Upper lobe of right lung (tissue), 1 donor: ENCODE results near the gene EGF. TPM values are rescaled to one million over a fixed set of nuclear protein-coding genes. Genes with fewer than 3 reads are reported as not detected.
A peak's percentile ranks its signal among the peaks of the same experiment; 100 is the strongest.

Experiments used
- ATAC-seq: fragments of 200-7000 bp; cut with Tn5 transposase; one replicate; pipeline ENCODE4 v1.9.1; 2020; ENCODE audit warnings: mild to moderate bottlenecking, moderate library complexity
- DNase-seq: peaks from one replicate; pipeline ENCODE4 v3.0.0-alpha.2; 2020
- H3K27ac ChIP-seq: fragments of 200-600 bp; one replicate; pipeline ENCODE4 v1.8.0; 2022
- H3K27me3 ChIP-seq: fragments of 200-600 bp; one replicate; pipeline ENCODE4 v1.8.0; 2022; ENCODE audit warnings: mild to moderate bottlenecking
- H3K36me3 ChIP-seq: fragments of 200-600 bp; one replicate; pipeline ENCODE4 v1.8.0; 2022
- H3K4me1 ChIP-seq: fragments of 200-600 bp; one replicate; pipeline ENCODE4 v1.8.0; 2022
- H3K4me3 ChIP-seq: fragments of 200-600 bp; one replicate; pipeline ENCODE4 v1.8.0; 2022; ENCODE audit warnings: mild to moderate bottlenecking
- H3K9me3 ChIP-seq: fragments of 200-600 bp; one replicate; pipeline ENCODE4 v1.8.0; 2022
- CTCF ChIP-seq: fragments of 200-600 bp; IDR thresholded peaks from one replicate; pipeline ENCODE4 v1.8.0; 2022; ENCODE audit warnings: antibody characterized with exemption
- intact Hi-C: fragments of 100-400 bp; cut with DNase I; formaldehyde crosslinking; loops from one replicate; pipeline ENCODE4 v1.11.0; 2022
- total RNA-seq: library from RNA; stranded (reverse); fragmentation: NEBNext Ultra II Directional; extraction: Animal tissue kit (Norgen Biotek cat#: 25700); gene quantifications from one replicate; pipeline ENCODE4 v1.2.1, GENCODE V29; 2021
- donor health status: DM: no; HTN: yes; CAD: no; lungs with severe emphysema.

Gene EGF
- total RNA-seq, 1 donor from 2014 or later: 2.4 TPM

GRCh38 chr4:109966891-109967481, 54.3 kb downstream of the EGF start:
- ATAC-seq: no peak

GRCh38 chr4:109967798-109968520, 55.3 kb downstream of the EGF start:
- Histone ChIP-seq H3K36me3 (no peaks in the 10 kb centered on the region), H3K9me3 (no peaks in the 10 kb centered on the region), H3K4me3 (no peak overlapping the region), H3K27ac (no peak overlapping the region), H3K27me3 (no peaks in the 10 kb centered on the region), H3K4me1 (no peaks in the 10 kb centered on the region)
- TF ChIP-seq CTCF: no peak
- DNase-seq: no peak
- no peak for ATAC-seq
- intact Hi-C loops: no loop called here

More at GRCh38 chr4:109966891-109967481, 54.3 kb downstream of the EGF start:
- H3K9me3 ChIP-seq: no peaks in the 10 kb centered on the region
- DNase-seq: no peak
- H3K4me3 ChIP-seq: no peak overlapping the region
- intact Hi-C loops: no loop called here
- H3K36me3 ChIP-seq: no peaks in the 10 kb centered on the region
- no peak overlapping the region for H3K27ac ChIP-seq
- no peak for TF ChIP-seq CTCF
- H3K4me1 ChIP-seq: no peaks in the 10 kb centered on the region
- no peaks in the 10 kb centered on the region for H3K27me3 ChIP-seq

- intact Hi-C loops: no loop called here
- H3K27ac ChIP-seq: no peak overlapping the region
- no peaks in the 10 kb centered on the region for H3K4me1 ChIP-seq
- H3K27me3 ChIP-seq: no peaks in the 10 kb centered on the region
- no peak for TF ChIP-seq CTCF
- H3K36me3 ChIP-seq: no peaks in the 10 kb centered on the region
- H3K9me3 ChIP-seq: no peaks in the 10 kb centered on the region
- ATAC-seq: peak; percentile 59
- no peak overlapping the region for H3K4me3 ChIP-seq
- DNase-seq: no peak
These were observed 56.4 kb downstream of the EGF start for GRCh38 chr4:109969087-109969486.

GRCh38 chr4:109969919-109970318, 57.2 kb downstream of the EGF start:
- intact Hi-C loops: no loop called here
- no peaks in the 10 kb centered on the region for H3K36me3 ChIP-seq
- DNase-seq (no peak), ATAC-seq (peak; percentile 58)
- H3K27ac ChIP-seq: no peak overlapping the region
- no peaks in the 10 kb centered on the region for H3K4me1 ChIP-seq
- no peaks in the 10 kb centered on the region for H3K27me3 ChIP-seq
- no peak overlapping the region for H3K4me3 ChIP-seq
- H3K9me3 ChIP-seq: no peaks in the 10 kb centered on the region
- no peak for TF ChIP-seq CTCF

GRCh38 chr4:109972786-109973528, 60.3 kb downstream of the EGF start:
- intact Hi-C loops: no loop called here
- no peak overlapping the region for H3K27ac ChIP-seq
- no peaks in the 10 kb centered on the region for H3K36me3 ChIP-seq
- DNase-seq (no peak), ATAC-seq (no peak)
- H3K4me3 ChIP-seq: no peak overlapping the region
- no peaks in the 10 kb centered on the region for H3K4me1 ChIP-seq
- no peak for TF ChIP-seq CTCF
- no peaks in the 10 kb centered on the region for H3K9me3 ChIP-seq
- no peaks in the 10 kb centered on the region for H3K27me3 ChIP-seq
